ENCODE measurements around the gene HIC1. TPM values are rescaled to one million over a fixed set of nuclear protein-coding genes. Genes with fewer than 3 reads are reported as not detected.

Gene HIC1
- total and polyA plus RNA-seq, 2 experiments from 2014 or later = 9.4 to 10.2 TPM

DNA sequence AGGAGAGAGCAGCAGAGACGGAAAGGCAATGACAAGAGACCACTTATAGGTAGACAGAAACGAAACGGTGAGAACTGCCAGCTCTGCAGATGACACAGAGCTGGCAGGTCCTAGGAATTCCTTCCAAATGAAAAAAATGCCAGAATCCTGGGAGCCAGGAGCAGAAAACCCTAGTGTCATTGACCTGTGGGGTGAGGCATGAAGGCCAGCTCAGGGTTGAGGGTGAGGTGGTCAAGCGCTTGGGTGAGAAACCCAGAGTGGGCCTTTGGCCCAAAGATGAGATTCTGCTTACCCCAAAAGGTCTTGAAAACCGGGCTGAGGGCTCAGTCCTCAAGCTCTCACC is 9.2 kb downstream of the HIC1 start:
- WGBS (ENCODE audit: low lambda C conversion rate, missing lambda C conversion rate) = 82% methylated on average over 5 of the region's 5 CpGs
- DNase-seq (ENCODE audit: low spot score) = no peak
- Histone ChIP-seq H3K27ac (peak overlapping the region; percentile 87), H3K36me3 (replicated peaks; ENCODE audit: insufficient read depth, low read depth) (no peaks in the 10 kb centered on the region), H3K4me2 (no peak overlapping the region), H3K4me1 (ENCODE audit: insufficient read depth) (peaks cover 53% of the 10 kb centered on the region), H3K79me2 (no peaks in the 10 kb centered on the region), H3K27me3 (peaks cover 17% of the 10 kb centered on the region), H3K4me3 (no peak overlapping the region), H3K9me3 (ENCODE audit: low read depth) (no peaks in the 10 kb centered on the region), H2AFZ (no peak overlapping the region), H4K20me1 (ENCODE audit: insufficient read depth, poor library complexity, severe bottlenecking) (no peaks in the 10 kb centered on the region), H3K9me2 (replicated peaks; ENCODE audit: insufficient read depth) (no peaks in the 10 kb centered on the region)
- TF ChIP-seq, protein P1, sequence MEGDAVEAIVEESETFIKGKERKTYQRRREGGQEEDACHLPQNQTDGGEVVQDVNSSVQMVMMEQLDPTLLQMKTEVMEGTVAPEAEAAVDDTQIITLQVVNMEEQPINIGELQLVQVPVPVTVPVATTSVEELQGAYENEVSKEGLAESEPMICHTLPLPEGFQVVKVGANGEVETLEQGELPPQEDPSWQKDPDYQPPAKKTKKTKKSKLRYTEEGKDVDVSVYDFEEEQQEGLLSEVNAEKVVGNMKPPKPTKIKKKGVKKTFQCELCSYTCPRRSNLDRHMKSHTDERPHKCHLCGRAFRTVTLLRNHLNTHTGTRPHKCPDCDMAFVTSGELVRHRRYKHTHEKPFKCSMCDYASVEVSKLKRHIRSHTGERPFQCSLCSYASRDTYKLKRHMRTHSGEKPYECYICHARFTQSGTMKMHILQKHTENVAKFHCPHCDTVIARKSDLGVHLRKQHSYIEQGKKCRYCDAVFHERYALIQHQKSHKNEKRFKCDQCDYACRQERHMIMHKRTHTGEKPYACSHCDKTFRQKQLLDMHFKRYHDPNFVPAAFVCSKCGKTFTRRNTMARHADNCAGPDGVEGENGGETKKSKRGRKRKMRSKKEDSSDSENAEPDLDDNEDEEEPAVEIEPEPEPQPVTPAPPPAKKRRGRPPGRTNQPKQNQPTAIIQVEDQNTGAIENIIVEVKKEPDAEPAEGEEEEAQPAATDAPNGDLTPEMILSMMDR (IDR thresholded peaks at IDR 0.05; ENCODE audit: poor library complexity) = no peak
- TF ChIP-seq EZH2 (IDR thresholded peaks at IDR 0.05; ENCODE audit: borderline replicate concordance) = no peak
- no peak for TF ChIP-seq EZH2phosphoT487 (IDR thresholded peaks at IDR 0.05; ENCODE audit: low read depth, severe bottlenecking, unreplicated experiment)

DNA sequence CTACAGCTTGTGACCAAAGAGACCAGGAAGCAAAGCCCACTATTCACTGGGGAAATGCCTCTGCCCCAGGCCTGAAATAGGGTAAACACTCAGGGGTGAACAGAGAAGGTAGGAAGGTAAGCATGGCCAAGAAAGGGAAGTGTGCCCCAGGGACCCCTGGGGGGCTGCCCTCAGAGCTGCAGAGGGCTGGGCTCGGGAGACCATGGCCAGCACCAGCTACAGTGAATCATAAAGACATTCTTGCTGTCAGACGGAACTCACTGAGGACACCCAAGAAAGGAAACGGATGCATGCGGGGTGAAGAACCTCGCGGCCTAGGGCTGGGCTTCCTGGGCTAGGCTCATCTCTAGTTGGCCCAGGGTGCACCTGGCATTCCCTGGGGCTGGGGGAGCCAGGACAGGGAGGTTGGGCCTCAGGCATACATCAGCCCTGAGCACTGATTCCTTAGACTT is 9.6 kb downstream of the HIC1 start:
- WGBS (ENCODE audit: low lambda C conversion rate, missing lambda C conversion rate) = 96% methylated on average over 6 of the region's 6 CpGs
- Histone ChIP-seq H3K9me3 (ENCODE audit: low read depth) (no peaks in the 10 kb centered on the region), H4K20me1 (ENCODE audit: insufficient read depth, poor library complexity, severe bottlenecking) (no peaks in the 10 kb centered on the region), H3K4me3 (no peak overlapping the region), H3K9me2 (replicated peaks; ENCODE audit: insufficient read depth) (no peaks in the 10 kb centered on the region), H3K4me2 (no peak overlapping the region), H3K27ac (no peak overlapping the region), H3K79me2 (no peaks in the 10 kb centered on the region), H3K27me3 (peaks cover 13% of the 10 kb centered on the region), H2AFZ (no peak overlapping the region), H3K4me1 (ENCODE audit: insufficient read depth) (peaks cover 56% of the 10 kb centered on the region), H3K36me3 (replicated peaks; ENCODE audit: insufficient read depth, low read depth) (no peaks in the 10 kb centered on the region)
- no peak for TF ChIP-seq EZH2 (IDR thresholded peaks at IDR 0.05; ENCODE audit: borderline replicate concordance)
- no peak for TF ChIP-seq EZH2phosphoT487 (IDR thresholded peaks at IDR 0.05; ENCODE audit: low read depth, severe bottlenecking, unreplicated experiment)
- TF ChIP-seq, protein P1 (IDR thresholded peaks at IDR 0.05; ENCODE audit: poor library complexity) = no peak
- no peak for DNase-seq (ENCODE audit: low spot score)

DNA sequence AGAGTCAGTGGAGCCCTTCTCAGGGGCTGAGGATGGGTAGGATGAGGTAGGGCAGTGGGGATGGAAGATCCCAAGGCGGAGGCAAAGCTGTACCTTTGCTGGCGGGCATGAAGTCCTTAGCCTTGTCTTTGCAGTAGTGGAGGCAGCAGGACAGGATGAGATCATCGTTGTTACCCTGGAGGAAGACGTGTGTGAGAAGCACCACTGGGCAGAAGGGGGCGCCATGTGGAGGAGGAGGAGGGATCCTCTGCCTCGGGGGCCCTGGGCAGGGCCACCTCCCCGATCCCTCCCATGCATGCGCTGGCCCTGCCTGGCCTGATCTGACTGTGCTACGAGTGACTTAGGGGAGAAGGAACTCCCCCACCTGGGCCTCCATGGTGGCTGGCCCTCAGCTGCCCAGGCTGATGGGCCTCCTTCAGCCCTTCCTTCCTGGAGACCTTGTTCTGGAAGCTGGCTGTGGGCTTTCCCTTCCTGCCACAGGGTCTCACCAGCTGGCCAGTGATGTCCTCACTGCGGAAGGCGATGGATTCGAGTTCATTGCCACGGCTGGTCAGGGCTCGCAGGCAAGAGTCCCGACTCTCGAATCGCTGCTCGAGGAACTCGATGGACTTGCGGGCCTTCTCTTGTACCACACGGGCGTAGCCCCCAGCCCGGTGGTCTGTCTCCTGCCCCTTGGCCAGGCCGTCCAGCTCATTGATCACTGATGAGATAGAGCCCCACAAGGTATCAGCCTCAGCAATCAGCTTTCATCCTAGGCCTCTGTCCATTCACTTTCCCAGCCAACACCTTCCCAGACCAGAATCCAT is 10.3 kb downstream of the HIC1 start:
- Histone ChIP-seq H3K4me1 (ENCODE audit: insufficient read depth) (peaks cover 56% of the 10 kb centered on the region), H3K36me3 (replicated peaks; ENCODE audit: insufficient read depth, low read depth) (no peaks in the 10 kb centered on the region), H4K20me1 (ENCODE audit: insufficient read depth, poor library complexity, severe bottlenecking) (no peaks in the 10 kb centered on the region), H3K27me3 (peaks cover 7% of the 10 kb centered on the region), H2AFZ (no peak overlapping the region), H3K4me2 (no peak overlapping the region), H3K4me3 (no peak overlapping the region), H3K9me2 (replicated peaks; ENCODE audit: insufficient read depth) (no peaks in the 10 kb centered on the region), H3K79me2 (no peaks in the 10 kb centered on the region), H3K9me3 (ENCODE audit: low read depth) (no peaks in the 10 kb centered on the region), H3K27ac (peak overlapping the region; percentile 58)
- DNase-seq (ENCODE audit: low spot score) = no peak
- TF ChIP-seq EZH2 (IDR thresholded peaks at IDR 0.05; ENCODE audit: borderline replicate concordance) = no peak
- TF ChIP-seq, protein P1 (IDR thresholded peaks at IDR 0.05; ENCODE audit: poor library complexity) = peak; percentile 33
- WGBS (ENCODE audit: low lambda C conversion rate, missing lambda C conversion rate) = 89% methylated on average over 24 of the region's 24 CpGs
